Germinal center (tissue), 1 donor: Measurements from ENCODE around the gene TAC4.

Source experiments
- DNase-seq: peaks from one replicate; pipeline ENCODE4 v3.0.0; 2012; ENCODE audit warnings: mixed read lengths, low spot score

The TAC4 gene

DNA sequence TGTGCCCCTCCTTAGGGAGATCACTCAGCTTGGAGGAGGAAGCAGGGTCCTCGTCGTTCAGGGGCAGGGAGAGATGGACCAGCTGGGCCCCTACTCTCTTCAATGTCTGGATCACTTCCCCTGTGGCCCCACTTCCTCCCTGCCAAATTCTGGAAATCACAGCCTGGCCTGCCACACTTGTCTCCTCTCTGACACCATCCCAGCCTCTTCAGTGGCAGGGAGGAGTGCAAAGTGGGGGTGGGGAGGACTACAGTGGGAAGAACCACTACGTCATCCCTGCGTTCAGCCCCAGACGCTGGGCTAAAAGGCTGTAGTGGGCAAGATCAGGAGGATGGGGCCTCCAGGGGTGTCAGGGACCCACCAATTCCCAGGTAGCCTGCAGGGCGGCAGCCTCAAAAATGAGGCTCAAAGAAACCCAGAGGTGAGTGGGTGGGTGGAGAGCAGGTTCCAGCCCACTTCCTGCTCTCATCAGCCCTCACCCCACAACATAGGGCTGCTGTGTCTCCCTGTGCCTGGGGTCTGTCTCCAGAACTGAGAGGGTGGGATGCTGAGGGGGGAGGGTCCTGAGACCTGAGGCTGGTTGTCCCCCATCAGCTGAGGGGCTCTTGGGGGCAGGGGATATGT, 25.0 kb upstream of the TAC4 start:
- DNase-seq: no peak

DNA sequence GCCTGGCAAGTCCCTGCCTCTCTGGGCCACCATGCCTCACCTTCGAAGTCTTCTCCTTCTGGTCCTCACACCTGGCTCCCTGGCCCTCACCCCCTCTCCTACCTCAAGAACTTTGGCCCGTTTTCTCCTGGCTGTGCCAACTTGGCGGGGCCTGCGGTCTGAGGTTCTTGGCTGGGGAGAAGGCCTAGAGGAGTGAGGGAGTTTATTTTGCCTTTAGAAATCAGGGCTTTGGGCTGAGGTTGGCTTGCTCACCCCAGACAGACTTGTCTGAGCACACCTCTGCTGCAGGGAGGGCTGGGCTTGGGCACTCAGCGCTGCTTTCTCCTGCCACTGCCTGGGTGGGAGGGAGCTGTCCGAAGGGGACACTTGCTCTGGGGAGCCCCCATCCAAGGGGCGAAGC, 23.3 kb upstream of the TAC4 start:
- no peak for DNase-seq

DNA sequence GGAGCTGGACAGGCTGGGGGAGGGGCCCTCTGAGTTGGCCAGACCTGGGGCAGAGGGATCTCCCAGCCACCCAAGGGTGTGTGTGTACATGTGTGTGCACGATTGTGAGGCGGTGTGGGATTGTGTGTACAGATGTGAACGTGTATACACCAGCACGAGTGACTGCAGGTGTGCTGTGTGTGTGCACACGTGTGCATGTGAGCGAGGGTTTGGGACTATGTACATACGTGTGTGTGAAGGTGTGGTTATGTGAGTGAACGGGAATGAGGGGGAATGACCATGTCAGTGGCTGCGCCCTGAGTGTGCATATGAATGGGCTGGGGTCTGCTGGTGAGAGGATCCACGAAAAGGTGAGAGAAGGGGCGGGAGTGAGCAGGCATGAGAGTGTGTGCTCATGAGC, 22.4 kb upstream of the TAC4 start:
- no peak for DNase-seq

DNA sequence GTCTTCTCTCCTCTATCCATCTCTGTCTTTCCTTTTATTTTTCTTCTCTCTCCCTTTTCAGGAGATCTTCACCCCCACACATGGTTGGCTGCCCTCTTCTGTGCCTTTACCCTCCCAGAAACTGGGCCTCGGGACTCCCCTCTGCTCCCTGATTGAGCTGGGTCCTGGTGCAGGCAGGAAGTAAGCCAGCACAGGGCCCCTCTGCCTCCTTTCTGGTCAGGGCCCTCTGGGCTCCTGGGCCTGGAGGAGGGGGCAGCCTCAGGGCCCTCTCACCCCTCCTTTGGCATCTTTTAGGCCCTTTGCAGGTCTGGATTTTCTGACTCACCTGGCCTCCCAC, 21.1 kb upstream of the TAC4 start:
- no peak for DNase-seq

DNA sequence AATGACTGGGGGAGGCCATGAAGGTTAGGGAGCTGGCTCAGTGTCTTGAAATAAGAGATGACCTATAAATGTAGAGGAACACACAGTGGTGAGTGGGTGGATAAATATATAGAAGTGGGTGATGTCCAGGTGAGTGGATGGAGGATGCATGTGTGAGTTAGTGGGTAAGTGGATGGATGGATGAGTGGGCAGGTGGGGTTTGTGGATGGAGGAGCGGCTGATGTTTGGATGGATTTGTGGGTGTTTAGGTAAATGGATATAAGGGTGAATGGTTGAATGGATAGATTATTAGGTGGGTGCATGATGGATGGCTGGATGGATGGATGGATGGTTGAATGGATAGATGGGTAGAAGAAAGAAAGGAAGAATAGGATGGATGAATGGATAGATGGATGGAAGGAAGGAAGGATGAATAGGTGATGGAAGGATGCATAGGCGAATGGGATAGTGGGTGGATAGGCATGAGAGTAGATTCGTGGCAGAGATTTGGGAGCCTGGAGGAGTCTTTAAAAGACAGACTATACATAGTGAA, 19.1 kb upstream of the TAC4 start:
- no peak for DNase-seq

DNA sequence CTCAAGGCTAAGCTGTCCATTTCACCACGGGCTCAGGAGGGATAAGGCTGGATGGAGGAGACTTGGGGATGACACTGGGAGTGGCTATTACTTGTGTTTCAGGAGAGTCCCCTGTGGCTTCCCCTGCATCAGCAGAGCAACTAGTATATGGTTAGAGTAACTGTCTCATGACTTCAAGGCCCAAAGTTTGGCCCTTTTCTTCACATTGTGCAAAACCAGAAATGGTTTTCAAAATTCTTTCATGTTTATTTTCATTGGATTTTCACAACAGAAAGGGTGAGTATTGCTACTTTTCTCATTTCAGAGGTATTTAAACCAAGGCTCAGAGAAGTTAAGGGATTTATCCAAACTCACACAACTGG, 18.1 kb upstream of the TAC4 start:
- DNase-seq: no peak

DNA sequence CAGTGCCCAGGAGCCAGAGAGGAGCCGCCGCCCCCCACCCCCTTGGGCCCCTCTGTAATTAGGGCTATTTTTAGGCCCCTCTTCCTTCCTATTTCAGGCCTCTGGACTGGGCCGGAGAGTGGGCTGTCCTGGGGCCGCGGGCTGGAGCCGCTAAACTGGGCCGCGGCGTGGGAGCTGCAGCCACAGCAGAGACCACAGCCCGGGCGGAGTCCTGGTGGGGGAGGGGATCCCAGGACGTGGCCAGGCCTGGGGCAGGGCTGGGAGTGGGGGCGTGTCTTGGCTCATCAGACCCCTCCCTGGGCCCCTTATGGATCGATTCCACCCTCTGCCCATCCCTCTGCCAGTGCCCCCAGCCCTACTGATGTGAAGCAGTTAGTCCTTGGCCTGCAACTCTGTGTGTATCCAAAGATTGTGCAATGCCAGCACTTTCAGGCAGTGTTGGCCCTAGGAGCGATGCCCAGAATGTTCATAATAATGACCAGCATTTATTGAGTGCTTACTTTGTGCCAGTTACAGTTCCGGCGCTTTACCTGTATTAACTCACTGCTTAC, 15.0 kb upstream of the TAC4 start:
- no peak for DNase-seq

DNA sequence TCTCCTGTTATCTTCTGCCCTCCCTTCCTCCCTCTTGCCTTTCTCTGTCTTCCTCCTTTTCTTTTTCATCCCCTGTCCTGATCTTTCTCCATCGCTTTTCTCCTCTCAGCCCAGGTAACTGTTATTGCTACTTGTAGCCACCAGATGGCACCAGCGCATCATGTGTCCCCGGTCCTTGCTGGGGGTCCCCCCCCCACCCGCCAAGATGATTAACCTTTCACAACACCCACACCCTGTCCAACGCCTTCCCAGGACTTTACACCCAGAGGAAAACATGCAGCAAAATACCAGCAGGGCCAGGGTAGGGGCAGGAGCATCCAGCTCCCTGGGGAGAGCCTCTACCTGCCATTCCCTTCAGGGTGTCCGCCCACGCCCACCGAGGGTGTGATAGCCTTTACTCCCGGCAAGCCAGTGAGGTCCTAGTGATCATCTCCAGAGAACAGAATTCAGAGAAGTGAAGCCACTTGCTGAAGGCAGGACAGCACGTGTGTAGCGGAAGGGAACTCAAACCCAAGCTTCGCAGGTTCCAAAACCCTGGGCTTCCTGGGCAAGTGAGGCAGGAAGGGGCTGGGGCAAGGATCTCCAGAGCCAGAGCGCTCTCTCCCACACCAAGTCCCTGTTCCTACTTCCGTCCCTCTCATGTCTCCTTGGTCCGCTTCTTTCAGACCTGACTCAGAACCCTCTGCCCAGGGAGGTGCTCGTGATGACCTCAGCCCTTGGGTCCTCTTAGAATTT, 13.4 kb upstream of the TAC4 start:
- peak; percentile 75 for DNase-seq

DNA sequence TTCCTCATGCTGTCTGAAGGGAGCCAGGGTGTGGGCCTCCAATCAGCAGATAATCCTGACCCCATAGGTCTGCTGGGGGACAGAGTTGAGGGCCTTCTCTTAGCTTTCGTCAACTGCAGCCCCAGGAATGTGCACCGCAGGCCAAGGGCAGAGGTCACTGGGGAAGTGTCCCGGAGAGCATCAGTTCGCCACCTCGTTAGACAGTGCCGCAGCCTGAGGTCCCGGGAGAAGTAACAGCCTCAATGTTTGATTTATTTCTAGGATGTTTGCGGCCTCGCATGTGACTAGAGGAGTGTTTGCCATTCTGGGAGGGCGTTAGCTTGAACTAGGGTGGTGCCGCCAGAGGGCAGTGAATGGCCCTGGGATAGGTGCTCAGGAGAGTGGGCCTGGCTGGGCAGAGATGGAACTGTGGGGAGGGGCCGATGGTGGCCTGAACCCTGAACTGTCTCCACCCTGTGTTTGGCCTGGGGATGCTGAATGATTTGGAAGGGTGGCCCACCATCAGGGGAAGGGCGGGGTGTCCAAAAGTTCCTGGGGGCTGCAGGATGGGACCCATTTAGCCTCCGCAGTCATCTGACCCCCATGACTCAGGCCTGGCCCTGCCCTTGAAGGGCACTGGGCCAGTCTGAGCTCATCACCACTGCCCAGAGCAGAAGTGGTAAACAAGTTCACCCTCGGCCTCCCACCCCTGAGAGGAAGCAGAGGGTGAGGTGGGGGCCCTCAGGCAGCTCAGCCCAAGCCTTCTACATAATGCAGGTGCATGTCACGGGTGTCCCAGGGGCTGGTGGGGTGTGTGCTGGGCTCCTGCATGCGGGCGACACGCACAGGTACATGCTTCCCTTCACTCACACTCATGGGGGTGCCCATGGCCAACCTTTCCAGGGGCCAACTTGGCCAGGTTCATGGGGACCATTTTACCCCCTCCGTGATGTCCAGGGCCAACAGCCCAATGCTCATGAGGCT, 12.4 kb upstream of the TAC4 start:
- no peak for DNase-seq

DNA sequence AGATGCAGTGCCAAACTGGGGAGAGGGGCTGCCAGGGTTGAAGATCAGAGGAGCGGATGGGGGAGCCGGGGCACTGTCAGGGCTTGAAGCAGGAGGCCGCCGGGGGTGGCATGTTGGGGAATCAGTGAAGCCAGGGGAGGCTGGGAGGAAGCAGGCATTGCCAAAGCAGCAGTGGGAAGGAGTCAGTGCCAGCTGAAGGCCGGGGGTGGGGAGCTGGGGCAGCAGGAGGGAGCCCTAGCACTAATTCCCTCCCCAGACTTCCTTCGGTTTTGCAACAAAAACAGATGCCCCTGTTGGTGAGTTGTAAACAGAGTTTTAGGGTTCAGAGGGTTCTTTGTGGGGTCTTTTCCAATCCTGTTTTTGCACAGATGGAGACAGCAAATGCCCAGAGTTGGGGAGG, 10.9 kb upstream of the TAC4 start:
- DNase-seq: no peak

DNA sequence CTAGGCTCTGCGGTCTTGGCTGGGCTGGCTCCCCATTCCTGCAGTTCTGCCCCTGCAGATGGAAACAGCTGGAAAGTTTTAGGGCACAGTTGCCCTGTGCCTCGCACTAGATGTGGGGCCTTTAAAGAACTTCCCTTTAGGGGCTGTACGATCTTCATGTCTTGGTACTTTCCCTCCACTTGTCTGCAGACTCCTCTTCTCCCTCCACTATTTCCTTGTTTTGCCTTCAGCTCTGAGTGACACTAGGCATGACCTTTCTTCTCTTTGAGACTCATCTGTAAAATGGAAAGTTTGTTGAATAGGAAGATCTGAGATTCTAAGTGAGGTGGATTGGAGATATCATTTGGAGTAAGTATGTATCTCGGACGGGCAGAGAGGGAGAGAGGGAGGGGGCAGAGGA, 6.3 kb upstream of the TAC4 start:
- no peak for DNase-seq

DNA sequence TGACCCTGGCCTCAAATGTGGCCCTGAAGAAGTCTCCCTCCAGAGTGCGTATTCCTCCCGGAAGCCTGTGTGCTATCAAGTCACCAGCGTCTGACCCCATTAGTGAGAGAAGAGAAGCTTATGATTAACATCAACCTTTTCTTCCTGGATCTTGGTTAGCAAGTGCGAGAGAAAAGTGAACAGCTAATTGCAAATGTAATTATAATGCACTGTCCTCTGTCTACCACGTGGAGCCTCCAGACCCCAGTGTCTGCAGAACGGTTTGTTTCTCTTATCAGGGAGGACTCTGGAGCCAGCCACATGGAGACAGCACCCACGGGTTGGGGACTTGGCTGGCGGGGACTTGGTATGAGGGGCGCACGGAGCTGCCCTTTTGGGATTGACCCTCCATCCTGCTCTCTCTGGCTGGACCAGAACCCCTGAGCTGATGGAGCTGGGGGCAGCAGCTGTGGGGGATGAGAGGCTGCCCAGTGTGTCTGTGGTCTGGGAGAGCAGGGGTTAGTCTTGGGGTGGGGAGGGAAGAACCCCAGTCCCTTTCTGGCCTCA, 5.7 kb upstream of the TAC4 start:
- no peak for DNase-seq

DNA sequence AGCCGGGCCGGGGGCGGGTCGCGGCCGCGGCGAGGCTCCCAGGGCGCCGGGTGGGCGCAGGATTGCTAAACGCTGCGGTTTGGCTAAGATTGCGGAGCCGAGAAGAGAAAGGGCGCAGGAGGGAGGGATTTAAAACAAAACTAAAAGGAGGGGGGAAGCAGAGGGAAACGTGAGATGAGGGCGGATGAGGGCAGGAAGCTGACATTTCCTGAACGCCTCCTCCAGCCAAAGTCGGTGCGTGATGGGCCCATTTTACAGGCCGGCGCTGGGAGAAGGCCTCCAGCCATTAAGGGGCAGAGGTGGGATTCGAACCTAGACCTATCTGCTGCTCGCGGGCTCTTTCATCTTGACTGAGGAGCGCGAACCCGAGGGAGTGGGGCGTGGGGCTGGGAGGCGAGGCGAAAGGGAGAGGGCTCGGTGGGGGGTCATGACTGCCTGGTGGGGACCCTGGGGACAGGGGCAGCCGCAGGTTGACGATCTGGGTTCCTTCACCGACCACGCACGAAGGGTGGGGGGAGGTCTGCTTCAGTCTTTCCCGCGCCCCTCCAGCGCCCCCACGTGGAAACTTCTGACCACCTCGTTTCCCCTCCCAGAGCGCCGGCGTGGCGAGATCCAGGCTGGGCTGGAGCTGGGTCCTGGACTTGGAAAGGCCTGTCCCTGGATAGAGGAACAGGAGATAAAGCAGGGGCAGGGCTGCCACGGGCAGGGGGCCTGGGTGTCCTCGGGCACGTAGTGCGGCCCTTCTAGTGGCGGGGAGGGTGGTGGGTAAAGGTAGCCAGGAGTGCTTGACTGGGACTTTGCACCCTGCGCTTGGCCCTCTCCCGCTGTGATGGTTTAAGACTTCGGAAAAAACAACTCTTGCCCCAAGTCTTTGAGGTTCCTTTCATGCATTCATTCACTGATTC, 3.8 kb upstream of the TAC4 start:
- peak; percentile 31 for DNase-seq

DNA sequence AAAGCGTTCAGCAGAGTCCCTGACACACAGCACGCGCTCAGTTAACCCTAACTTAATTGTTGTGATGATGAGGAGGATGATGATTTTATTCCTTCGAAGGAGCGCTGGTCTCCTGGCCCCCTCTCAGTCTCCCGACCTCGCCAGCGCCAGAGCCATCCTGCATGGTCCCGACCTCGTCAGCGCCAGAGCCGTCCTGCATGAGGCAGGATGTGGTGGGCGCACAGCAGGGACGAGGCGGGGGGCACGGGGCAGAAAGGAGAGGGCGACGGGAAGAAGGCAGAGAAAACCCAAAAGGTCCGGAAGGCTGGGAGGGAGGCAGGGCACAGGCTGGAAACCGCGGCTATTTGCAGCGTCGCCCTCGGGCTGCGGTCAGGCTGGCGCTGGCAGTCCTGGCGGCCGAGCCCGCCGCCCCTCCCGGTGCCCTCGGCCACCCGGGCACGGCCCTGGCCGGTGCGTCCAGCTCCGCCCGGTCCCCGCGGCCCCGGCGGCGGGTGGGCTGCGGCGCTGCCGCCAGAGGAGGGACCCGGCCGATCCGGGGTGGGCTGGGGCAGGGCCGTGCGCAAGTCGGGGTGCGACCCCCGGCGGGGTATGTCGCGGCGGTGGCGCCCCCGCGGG, 3.0 kb upstream of the TAC4 start:
- no peak for DNase-seq

DNA sequence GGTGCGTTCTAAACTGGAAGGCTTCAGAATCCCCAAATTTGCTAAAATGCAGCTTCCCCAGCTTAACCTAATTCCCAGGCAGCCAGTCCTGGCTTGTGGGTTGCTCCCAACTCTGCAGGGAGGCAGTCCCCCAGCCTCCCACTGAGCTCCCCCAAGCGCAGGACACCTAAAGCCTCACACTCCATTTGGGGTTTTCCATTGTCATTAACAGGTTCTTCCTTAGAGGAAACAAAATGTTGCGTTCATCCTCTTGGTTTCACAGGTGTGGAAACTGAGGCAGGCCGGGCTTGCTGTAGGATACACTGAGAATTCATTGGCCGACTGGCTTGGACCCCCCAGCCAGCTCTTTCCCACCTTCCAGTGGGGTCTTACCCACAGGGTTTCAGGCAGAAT, 2.3 kb upstream of the TAC4 start:
- DNase-seq: no peak

DNA sequence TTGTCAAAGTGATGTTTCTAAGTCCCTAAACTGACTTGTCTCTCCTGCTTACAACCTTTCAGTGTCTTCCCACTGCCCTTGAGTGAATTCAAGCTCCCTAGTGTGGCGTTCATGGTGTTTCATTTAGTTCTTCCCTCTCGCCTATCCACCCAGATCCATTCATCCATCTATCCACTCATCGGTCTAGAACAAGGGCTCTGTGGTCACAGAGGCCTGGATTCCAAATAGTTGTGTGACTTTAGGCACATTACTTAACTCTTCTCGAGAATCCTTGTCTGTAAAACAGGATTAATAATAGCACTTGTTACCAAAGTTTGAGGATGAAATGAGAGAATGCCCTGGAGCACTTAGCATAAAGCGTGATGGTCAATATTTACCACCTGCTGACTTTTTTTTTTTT, 870 bp upstream of the TAC4 start:
- DNase-seq: no peak

DNA sequence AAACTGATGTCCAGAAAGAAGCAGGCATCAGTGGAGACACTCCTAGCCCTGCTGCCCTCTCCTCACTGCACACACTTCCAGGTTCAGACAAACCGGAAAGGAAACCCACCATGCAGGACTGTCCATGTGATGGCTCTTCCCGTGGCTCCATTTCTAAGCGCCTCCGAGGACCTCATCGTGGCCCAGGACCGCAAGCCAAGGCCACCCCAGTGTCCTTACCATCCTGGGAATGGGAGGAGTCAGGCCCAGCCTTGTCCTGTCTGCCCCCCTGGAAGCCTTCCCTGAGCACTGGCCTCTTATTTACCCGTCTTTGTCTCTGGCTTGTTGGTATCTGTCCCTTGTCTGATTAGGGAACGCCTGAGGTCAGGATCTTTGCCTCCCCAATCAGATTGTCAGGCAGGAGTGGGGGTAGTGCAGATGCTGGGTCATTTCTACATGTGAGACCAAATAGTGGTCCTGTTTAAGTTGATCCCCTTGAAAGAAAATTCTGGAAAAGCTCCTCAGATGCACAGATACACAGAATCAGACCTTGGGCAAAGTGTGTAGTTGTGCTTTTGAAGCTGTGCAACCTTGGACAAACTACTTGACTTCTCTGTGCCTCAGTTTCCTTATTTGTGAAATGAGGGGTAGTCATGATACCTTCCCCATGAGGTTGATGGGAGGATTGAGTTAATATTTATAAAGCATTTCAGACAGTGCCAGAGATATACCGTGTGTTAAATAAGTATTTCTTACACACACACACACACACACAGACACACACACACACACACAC, 744 bp downstream of the TAC4 start:
- no peak for DNase-seq

DNA sequence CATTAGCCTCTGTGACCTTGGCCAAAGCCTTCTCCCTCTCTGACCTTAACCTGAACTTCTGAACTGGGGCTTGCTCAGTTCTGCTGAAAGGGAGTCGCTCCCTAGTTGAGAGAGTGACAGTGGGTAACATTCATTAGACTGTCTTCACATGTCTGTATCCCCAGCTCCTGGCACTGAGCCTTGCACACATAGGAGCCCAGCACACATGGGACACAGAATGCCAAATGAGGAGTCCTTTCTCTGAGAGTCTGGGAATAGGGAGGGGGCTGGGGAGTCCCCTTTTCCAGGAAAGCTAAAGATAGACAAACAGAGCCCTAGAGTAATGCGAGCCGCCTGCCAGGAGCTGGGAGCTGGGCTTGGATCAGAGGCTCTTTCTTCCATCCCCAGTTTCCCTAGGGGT, 2.5 kb downstream of the TAC4 start:
- DNase-seq: no peak

DNA sequence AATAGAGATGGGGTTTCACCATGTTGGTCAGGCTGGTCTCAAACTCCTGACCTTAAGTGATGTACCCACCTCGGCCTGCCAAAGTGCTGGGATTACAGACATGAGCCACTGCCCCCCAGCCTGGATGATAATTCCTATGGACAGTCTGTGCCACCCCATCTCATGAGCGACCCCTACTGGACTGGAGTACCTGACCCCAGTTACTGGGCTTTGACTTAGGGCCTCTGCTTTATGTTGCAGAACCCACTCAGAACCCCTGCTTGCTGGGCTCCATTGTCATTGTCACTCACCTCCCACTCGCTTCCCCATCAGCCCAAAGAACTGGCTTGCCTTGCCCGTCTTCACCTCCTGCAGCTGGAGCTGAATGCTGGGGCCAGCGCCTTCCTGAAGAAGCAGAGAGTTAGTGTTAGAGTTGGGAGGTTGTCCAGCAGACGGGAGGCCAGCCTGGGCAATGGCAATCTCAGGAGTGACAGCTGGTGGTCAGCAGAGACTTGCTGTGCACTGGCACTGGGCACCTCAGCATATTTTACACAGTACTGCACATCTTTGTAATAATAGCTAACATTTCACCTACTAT, 4.0 kb downstream of the TAC4 start:
- peak; percentile 28 for DNase-seq

DNA sequence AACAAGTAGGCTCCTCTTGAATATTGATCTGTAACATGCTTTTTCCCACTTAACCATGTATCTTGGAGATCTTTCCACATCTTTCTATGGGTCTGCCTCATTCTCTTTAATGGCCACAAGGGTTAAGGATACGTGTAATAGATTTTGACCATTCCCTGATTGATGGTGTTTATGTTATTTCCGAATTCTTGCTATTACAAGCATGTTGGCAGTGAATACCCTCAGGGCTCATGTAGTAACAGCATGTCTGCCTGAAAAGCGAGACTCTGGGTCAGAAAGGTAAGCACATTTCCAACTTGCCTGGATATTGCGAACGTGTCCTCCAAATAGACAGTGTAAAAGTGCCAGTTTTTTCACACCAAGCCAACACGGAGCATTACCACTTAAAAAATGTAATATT, 5.0 kb downstream of the TAC4 start:
- DNase-seq: no peak
